Nephron progenitor cell (in vitro differentiated cells): Measurements from ENCODE around the gene GSTA4.

ENCODE experiments used
- DNase-seq: peaks from one replicate; pipeline ENCODE4 v3.0.0; 2021
- H3K27ac Mint-ChIP-seq: 2 replicates; pipeline ENCODE4 v1.8.0; 2021; ENCODE audit warnings: mild to moderate bottlenecking, moderate library complexity, mixed read lengths
- H3K27me3 Mint-ChIP-seq: 2 replicates; pipeline ENCODE4 v1.8.0; 2021; ENCODE audit warnings: mild to moderate bottlenecking, low read depth, mixed read lengths; ENCODE audit not compliant: poor library complexity
- H3K36me3 Mint-ChIP-seq: 2 replicates; pipeline ENCODE4 v1.8.0; 2021; ENCODE audit warnings: low read depth, mixed read lengths
- H3K4me1 Mint-ChIP-seq: 2 replicates; pipeline ENCODE4 v1.8.0; 2021; ENCODE audit warnings: mixed read lengths
- H3K4me3 Mint-ChIP-seq: 2 replicates; pipeline ENCODE4 v1.8.0; 2021; ENCODE audit warnings: mild to moderate bottlenecking, moderate library complexity, mixed read lengths
- H3K9me3 Mint-ChIP-seq: 2 replicates; pipeline ENCODE4 v1.8.0; 2021; ENCODE audit warnings: mild to moderate bottlenecking, moderate library complexity, mixed read lengths
- TF ChIP-seq, protein P1 (sequence below): fragments of 200-600 bp; sonication (generic); IDR thresholded peaks from 2 replicates; pipeline ENCODE4 v1.5.0; 2021; ENCODE audit warnings: antibody characterized with exemption

Gene GSTA4

DNA sequence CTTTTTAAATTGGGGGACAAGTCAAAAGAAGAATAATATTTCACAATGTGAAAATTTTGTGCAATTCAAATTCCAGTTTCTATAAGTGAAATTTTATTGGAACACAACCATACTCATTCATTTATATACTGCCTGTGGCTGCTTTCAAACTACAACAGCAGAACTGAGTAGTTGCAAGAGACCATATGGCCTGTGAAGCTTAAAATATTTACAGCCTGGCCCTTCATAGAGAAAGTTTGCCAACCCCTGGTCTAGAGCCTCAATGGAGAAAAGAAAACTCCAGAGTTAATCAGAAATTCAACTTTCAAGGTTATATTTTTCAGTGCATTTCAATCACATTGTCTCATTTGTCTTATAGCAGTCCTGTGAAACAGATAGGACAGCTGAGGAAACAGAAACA lies 43.5 kb upstream of the GSTA4 start:
- Mint-ChIP-seq H3K9me3 (no peaks in the 10 kb centered on the region), H3K4me3 (no peak overlapping the region), H3K36me3 (peaks cover 71% of the 10 kb centered on the region), H3K27me3 (no peaks in the 10 kb centered on the region), H3K4me1 (peaks cover 13% of the 10 kb centered on the region), H3K27ac (peak overlapping the region; percentile 47)
- TF ChIP-seq, protein P1, sequence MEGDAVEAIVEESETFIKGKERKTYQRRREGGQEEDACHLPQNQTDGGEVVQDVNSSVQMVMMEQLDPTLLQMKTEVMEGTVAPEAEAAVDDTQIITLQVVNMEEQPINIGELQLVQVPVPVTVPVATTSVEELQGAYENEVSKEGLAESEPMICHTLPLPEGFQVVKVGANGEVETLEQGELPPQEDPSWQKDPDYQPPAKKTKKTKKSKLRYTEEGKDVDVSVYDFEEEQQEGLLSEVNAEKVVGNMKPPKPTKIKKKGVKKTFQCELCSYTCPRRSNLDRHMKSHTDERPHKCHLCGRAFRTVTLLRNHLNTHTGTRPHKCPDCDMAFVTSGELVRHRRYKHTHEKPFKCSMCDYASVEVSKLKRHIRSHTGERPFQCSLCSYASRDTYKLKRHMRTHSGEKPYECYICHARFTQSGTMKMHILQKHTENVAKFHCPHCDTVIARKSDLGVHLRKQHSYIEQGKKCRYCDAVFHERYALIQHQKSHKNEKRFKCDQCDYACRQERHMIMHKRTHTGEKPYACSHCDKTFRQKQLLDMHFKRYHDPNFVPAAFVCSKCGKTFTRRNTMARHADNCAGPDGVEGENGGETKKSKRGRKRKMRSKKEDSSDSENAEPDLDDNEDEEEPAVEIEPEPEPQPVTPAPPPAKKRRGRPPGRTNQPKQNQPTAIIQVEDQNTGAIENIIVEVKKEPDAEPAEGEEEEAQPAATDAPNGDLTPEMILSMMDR, result no peak
- no peak for DNase-seq

- TF ChIP-seq, protein P1, result no peak
- H3K4me1 Mint-ChIP-seq, result peaks cover 10% of the 10 kb centered on the region
- peaks cover 75% of the 10 kb centered on the region for H3K36me3 Mint-ChIP-seq
- DNase-seq, result no peak
- H3K27me3 Mint-ChIP-seq, result no peaks in the 10 kb centered on the region
- no peak overlapping the region for H3K27ac Mint-ChIP-seq
- H3K9me3 Mint-ChIP-seq, result no peaks in the 10 kb centered on the region
- no peak overlapping the region for H3K4me3 Mint-ChIP-seq
These were observed 43.1 kb upstream of the GSTA4 start for GRCh38 chr6:53038141-53038540.

- Mint-ChIP-seq H3K36me3 (peaks cover 80% of the 10 kb centered on the region), H3K27me3 (no peaks in the 10 kb centered on the region), H3K4me1 (peaks cover 4% of the 10 kb centered on the region), H3K4me3 (no peak overlapping the region), H3K27ac (peak overlapping the region; percentile 77), H3K9me3 (no peaks in the 10 kb centered on the region)
- TF ChIP-seq, protein P1, result no peak
- no peak for DNase-seq
These were observed 40.6 kb upstream of the GSTA4 start for GRCh38 chr6:53035549-53036213.

DNA sequence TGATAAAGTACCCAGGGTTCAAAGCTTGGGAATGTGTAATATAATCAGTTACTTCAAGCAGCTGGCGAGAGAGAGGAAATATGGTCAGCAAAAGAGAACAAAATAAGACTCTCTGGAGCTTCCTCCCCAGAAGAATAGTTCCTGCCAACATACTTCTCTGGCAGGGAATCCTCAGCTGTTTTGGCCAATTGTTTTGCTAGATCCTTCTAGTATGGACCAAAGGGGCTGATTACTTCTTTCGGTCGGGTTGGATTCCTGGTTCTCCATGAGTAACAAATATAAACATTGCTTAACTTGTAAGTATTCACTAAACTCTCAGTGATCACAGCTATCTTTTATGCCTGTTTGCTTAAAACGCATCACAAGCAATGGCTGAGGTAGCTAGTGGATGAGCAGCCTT lies 38.7 kb upstream of the GSTA4 start:
- TF ChIP-seq, protein P1, result no peak
- DNase-seq, result no peak
- Mint-ChIP-seq H3K27ac (peak overlapping the region; percentile 44), H3K9me3 (no peaks in the 10 kb centered on the region), H3K36me3 (peaks cover 72% of the 10 kb centered on the region), H3K4me3 (no peak overlapping the region), H3K27me3 (no peaks in the 10 kb centered on the region), H3K4me1 (peaks cover 4% of the 10 kb centered on the region)

DNA sequence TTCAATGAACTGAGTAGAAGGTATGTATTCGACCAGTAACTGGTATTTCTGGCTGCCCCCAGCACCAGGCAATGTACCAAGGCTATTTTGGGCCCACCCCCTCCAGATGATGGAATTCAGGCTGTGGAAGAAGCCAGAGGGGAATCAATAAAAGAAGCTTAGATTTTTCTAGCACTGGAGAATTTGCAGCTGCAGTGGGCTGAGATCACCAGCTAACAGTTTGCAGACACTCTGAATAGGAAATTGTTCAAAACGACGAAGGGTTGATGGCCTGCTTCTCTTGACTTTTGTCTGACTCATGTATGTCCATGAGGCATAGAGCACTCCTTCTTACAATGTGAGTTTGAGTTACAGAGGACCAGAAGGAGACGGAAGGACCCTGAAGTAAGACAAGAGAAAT lies 37.8 kb upstream of the GSTA4 start:
- DNase-seq, result no peak
- H3K27me3 Mint-ChIP-seq, result no peaks in the 10 kb centered on the region
- H3K4me3 Mint-ChIP-seq, result no peak overlapping the region
- TF ChIP-seq, protein P1, result no peak
- no peak overlapping the region for H3K27ac Mint-ChIP-seq
- H3K4me1 Mint-ChIP-seq, result peaks cover 4% of the 10 kb centered on the region
- no peaks in the 10 kb centered on the region for H3K9me3 Mint-ChIP-seq
- peaks cover 75% of the 10 kb centered on the region for H3K36me3 Mint-ChIP-seq

DNA sequence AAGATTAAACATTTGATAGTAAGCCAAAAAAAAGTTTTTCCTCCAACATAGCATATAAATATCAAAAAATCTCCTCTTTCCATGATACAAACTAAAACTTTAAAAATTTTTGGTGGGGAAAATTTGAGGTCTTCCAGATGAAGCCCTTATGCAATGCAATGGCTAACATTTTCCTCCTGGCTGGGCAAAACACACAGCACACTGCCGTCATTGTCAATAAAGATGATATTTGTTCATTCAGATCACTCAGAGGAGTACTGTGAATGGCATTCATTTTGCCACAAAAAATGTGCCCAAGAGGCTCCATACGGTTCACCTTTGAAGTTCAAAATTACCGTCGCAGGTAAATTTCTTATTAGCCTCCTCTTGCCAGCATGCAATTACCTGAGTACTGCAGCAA lies 36.2 kb upstream of the GSTA4 start:
- H3K27ac Mint-ChIP-seq, result no peak overlapping the region
- DNase-seq, result no peak
- H3K9me3 Mint-ChIP-seq, result no peaks in the 10 kb centered on the region
- TF ChIP-seq, protein P1, result no peak
- H3K36me3 Mint-ChIP-seq, result peaks cover 80% of the 10 kb centered on the region
- peaks cover 4% of the 10 kb centered on the region for H3K4me1 Mint-ChIP-seq
- no peaks in the 10 kb centered on the region for H3K27me3 Mint-ChIP-seq
- H3K4me3 Mint-ChIP-seq, result no peak overlapping the region
